NOMO-1 treated with DMSO at 0.1 percent for 48 hours (cell line): ENCODE data around the gene COMMD9.

Experiments
- DNase-seq: peaks from one replicate; lab custom pipeline; 2025; ENCODE audit not compliant: unreplicated experiment; lab: John Stamatoyannopoulos, UW

The COMMD9 gene

DNA sequence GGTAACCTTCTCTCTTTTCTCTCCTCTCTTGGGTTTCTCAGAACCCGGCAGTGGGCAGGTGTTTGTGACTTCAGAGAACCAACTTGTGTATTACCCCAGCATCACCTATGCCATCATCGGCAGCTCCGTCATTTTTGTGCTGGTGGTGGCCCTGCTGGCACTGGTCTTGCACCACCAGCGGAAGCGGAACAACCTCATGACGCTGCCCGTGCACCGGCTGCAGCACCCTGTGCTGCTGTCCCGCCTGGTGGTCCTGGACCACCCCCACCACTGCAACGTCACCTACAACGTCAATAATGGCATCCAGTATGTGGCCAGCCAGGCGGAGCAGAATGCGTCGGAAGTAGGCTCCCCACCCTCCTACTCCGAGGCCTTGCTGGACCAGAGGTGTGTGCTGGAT is 62.2 kb downstream of the COMMD9 start:
- DNase-seq, result no peak

DNA sequence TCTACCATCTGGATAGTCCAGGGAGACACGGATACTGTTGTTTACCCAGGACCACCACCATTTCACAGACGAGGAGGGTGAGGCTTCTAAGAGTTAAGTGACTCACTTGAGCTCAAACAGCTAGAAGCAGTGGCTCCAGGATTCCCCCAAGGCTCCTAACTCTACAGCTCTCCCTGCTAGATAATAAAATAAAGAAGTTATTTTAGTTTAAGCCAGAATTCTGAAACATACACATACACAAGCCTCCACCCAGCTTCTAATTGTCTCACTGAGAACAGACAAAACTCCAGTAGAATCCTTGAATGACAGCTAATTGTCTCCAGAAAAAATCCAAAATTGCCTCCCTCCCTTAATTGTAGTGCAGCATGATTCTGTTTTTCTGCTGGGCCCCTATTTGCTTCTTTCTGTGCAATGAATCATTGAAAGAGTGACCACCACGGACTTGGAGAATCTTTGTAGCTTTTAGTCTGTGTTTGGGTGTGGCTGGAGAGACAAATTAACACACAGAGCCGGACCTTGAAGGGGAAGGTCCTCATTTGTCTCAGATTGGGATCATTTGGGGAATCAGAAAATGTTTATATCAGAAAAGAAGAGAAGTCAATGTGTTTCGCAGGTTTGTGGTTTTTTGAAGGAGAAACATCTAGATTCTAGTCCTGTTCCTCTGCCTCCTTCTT is 64.9 kb downstream of the COMMD9 start:
- DNase-seq, result no peak

DNA sequence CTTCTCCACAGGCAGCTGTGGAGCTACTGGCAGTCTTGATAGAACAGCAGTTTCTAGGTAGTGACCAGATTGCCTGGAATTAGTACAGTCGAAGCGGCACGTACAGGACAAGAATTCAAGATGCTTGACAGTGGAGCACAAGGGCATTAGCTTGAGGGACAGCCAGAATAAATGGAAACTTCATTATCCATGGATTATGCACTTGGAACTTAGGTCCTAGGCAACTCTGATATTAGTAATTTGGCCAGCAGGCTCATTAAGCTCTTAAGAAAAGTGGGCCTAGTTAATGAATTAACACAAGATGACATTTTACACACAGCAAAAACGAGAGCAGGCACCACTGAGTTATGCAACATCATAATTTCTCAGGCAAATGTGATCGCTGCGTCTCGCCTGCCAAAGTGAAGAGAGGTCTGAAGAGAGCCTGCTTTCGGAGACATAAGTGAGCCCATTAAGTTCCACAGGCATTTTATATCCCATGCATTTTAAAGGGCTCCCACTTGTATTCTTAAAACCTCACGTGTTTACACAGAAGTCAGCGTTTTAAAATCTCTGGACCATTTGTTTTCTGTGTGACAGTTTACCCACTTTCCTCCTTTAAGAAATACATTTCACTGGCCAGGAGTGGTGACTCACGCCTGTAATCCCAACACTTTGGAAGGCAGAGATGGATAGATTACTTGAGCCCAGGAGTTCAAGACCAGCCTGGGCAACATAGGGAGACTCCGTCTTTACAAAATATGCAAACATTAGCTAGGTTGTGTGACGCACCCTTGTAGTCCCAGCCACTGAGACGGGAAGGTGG is 66.2 kb downstream of the COMMD9 start:
- no peak for DNase-seq
